Measurements from ENCODE around the gene LAMTOR3.

DNA sequence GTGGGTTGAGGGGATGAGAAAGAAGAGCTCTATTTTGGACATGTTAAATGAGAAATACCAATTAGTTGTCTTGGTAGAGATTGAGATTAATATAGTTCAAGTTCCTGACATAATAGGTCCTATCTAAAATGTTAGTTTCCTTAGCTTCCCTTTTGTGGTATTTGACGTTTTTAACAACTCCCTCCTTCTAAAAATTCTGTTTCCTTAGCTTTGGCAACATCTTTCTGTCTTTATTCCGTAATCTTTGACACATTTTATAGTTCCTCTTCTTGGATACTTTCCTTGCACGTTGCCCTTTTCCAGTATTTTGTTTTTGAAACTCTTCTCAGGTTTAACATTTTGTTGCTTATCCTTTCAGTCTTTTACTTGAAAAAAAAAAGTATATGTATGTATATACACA lies 36.9 kb downstream of the LAMTOR3 start:
- TF ChIP-seq, protein P1, sequence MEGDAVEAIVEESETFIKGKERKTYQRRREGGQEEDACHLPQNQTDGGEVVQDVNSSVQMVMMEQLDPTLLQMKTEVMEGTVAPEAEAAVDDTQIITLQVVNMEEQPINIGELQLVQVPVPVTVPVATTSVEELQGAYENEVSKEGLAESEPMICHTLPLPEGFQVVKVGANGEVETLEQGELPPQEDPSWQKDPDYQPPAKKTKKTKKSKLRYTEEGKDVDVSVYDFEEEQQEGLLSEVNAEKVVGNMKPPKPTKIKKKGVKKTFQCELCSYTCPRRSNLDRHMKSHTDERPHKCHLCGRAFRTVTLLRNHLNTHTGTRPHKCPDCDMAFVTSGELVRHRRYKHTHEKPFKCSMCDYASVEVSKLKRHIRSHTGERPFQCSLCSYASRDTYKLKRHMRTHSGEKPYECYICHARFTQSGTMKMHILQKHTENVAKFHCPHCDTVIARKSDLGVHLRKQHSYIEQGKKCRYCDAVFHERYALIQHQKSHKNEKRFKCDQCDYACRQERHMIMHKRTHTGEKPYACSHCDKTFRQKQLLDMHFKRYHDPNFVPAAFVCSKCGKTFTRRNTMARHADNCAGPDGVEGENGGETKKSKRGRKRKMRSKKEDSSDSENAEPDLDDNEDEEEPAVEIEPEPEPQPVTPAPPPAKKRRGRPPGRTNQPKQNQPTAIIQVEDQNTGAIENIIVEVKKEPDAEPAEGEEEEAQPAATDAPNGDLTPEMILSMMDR (IDR thresholded peaks at IDR 0.05; ENCODE audit: poor library complexity): no peak
- TF ChIP-seq EZH2 (IDR thresholded peaks at IDR 0.05; ENCODE audit: borderline replicate concordance): no peak

Measured in hepatocyte (in vitro differentiated cells).